ENCODE data around the gene C1orf21.

GRCh38 chr1:184644771-184645170 is 257.9 kb downstream of the C1orf21 start:
- TF ChIP-seq POLR2AphosphoS5 (IDR thresholded peaks at IDR 0.05; ENCODE audit: borderline replicate concordance, low read depth, low read length): no peak
- no peak for TF ChIP-seq EZH2 (IDR thresholded peaks at IDR 0.05)
- TF ChIP-seq FOXP2 (optimal IDR thresholded peaks at IDR 0.05; ENCODE audit: control extremely low read depth, extremely low read length, insufficient read depth): no peak
